Retinal pigment epithelial cell (primary cell): ENCODE data around the gene TMEM40.
"Not testable (repeated sequence)": the region's sequence is repeated elsewhere in the genome, so short reads cannot be mapped to it uniquely, and the experiment has no call there.

ENCODE experiments used
- DNase-seq: peaks from one replicate; pipeline ENCODE4 v3.0.0-alpha.2; 2010; ENCODE audit warnings: low read depth
- H3K4me3 ChIP-seq: 2 replicates; pipeline ENCODE4 v1.5.1; 2011; ENCODE audit warnings: mild to moderate bottlenecking, low read length, control low read depth, moderate library complexity
- TF ChIP-seq, protein P1 (sequence below): conservative IDR thresholded peaks from 2 replicates; pipeline ENCODE4 v1.5.1; 2011; ENCODE audit warnings: low read depth, low read length, control low read depth, inconsistent platforms

The TMEM40 gene

DNA sequence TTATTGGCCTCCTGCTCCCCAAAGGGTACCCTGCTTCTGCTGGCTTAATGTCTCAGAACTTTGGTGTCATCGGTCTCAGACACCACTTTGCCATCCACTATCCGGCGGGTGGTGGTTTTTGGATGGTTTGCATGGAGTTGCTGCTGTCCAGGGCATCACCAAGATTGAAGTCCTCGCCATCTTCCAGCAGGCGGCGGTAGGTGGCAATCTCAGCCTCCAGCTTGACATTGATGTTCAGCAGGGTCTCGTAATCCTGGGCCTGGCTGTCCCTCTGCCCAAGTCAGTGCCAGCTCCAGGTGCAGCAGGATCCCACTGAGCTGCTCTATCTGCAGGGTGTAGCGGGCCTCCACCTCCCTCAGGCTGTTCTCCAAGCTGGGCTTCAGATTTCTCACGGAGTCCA, 28.3 kb upstream of the TMEM40 start:
- not testable (repeated sequence) for DNase-seq, H3K4me3 ChIP-seq
- TF ChIP-seq, protein P1, sequence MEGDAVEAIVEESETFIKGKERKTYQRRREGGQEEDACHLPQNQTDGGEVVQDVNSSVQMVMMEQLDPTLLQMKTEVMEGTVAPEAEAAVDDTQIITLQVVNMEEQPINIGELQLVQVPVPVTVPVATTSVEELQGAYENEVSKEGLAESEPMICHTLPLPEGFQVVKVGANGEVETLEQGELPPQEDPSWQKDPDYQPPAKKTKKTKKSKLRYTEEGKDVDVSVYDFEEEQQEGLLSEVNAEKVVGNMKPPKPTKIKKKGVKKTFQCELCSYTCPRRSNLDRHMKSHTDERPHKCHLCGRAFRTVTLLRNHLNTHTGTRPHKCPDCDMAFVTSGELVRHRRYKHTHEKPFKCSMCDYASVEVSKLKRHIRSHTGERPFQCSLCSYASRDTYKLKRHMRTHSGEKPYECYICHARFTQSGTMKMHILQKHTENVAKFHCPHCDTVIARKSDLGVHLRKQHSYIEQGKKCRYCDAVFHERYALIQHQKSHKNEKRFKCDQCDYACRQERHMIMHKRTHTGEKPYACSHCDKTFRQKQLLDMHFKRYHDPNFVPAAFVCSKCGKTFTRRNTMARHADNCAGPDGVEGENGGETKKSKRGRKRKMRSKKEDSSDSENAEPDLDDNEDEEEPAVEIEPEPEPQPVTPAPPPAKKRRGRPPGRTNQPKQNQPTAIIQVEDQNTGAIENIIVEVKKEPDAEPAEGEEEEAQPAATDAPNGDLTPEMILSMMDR = peak; percentile 54

DNA sequence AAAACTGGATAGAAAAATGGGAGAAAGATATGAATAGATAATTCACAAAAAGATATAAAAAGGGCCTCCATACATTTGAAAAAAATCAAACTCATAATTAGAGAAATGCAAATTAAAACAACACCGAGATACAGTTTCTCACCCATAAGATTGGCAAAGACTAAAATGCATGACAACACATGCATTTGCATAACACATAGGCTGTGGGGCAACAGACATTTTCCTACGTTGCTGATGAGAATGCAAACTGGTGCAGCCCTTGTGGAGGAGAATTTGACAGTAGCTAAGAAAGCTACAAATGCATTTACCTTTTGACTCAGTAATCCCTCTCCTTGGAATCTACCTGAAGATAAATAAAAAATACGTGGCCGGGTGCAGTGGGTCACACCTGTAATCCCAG, 26.0 kb upstream of the TMEM40 start:
- no peak for DNase-seq
- TF ChIP-seq, protein P1 = no peak
- H3K4me3 ChIP-seq = no peak overlapping the region

DNA sequence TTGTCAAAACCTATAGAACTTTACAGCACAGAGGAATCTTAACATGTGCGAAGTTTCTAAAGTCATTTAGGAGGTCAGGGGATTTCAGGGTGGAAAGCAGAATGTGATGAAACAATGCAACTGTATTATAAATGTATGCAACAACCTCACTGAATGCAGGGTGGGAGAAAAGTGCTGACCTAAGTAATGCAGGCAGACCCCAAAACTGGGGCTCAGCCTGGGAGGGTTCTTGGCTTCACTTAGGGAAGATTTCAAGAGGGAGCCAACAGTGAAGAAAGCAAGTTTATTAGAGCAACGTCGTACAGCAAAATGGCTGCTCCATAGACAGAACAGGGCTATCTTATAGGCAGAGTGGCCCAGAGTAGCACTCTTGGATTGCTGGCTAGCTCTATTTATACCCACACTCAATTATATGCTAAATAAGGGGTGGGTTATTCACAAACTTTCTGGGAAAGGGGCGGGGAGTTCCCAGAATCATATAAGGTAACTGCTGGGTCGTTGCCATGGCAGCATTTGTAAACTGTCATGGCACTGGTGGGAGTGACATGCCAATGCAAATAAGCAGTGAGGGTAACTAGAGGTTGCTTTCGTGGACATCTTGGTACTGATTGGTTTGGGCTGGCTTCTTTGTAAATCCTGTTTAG, 23.2 kb upstream of the TMEM40 start:
- DNase-seq = no peak
- TF ChIP-seq, protein P1 = no peak
- no peak overlapping the region for H3K4me3 ChIP-seq

DNA sequence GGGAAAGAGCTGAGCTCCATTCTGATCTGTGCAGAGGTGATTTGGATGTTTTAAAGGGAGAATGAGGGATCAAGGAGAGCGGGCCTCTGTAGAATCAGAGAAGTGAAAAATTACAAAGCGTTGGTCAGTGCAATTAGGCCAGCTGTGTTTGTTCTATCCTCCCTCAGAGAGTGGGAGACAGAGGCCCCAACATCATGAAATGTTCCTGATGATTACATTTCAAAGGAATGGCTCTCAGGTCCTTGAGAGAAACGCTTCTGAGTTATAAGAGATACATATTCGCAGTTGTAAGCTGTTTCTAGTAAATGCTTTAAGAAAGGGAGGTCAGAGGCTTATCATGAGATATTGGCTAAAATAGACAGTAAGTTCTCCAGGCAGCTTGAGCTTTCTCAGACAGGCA, 21.7 kb upstream of the TMEM40 start:
- TF ChIP-seq, protein P1 = no peak
- DNase-seq = no peak
- H3K4me3 ChIP-seq = no peak overlapping the region

DNA sequence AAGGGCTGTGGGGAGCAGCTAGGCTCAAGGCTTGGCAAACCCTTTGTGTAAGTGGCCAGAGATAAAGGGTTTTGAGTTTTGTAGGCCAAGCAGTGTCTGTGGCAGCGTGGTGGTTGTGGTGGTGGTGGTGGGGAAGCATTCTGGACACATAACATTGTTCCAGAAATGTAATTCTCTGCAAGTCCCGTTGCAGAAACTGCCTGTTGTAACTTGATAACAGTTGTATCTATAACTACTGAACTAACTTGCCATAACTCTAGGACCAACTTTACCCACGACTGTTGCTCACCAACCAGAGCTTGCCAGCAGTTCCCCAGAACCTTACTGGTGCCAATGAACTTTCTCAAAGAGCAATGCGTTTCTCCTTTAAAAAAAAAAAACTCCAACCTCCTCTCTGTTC, 18.1 kb upstream of the TMEM40 start:
- H3K4me3 ChIP-seq = no peak overlapping the region
- TF ChIP-seq, protein P1 = no peak
- DNase-seq = no peak

DNA sequence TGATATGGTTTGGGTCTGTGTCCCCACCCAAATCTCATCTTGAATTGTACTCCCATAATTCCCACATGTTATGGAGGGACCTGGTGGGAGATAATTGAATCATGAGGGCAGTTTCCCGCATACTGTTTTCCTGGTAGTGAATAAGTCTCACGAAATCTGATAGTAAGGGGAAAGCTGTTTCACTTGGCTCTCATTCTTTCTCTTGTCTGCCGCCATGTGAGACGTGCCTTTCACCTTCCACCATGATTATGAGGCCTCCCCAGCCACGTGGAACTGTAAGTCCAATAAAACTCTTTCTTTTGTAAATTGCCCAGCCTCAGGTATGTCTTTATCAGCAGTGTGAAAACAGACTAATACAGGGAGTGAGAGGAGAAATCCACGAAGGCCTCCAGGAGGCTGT, 16.9 kb upstream of the TMEM40 start:
- not testable (repeated sequence) for DNase-seq, H3K4me3 ChIP-seq

DNA sequence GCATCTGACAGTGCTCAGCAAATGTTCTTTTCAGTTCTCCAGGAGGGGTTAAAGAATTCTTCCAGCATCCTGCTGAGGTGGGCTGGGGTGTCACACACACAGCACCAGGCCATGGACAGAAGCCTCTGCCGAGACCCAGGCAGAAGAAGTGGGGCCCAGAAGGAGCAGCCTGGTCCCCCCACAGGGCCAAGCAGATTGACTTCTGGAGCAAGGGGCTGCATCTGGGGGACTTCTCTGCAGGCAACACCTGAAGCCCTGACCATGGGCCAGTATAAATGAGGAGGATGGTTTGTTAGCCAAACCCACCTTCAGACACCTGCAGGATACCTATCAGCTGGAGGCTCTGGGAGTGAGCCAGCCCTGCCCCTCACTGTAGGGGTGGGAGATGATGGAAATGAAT, 16.2 kb upstream of the TMEM40 start:
- TF ChIP-seq, protein P1 = no peak
- no peak overlapping the region for H3K4me3 ChIP-seq
- DNase-seq = no peak
